GM18502 (cell line): ENCODE measurements around the gene CHAC1.

Experiments
- ATAC-seq: cut with Tn5 transposase; IDR thresholded peaks from one replicate; pipeline ENCODE4 v1.9.1; 2021; ENCODE audit warnings: mild to moderate bottlenecking; ENCODE audit not compliant: unreplicated experiment, poor library complexity

The CHAC1 gene

DNA sequence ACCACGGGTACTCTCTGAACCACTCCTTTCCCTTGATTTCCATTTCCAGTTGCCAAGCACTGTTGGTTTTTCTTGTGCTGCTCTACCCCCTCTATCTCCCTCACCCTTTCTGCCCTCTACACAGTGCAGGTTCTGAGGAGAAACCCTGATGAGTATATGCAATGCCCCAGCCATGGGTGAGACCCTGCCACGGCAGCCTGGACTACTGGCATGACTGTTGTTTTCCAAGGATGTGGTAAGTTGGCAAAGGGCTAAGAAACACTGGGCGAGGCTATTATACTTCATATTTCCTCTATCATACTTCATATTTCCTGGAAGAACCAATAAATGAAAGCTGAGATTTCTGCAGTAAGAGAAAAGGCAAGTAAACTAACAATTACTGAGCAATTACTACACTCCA is 27.9 kb downstream of the CHAC1 start:
- no peak for ATAC-seq

DNA sequence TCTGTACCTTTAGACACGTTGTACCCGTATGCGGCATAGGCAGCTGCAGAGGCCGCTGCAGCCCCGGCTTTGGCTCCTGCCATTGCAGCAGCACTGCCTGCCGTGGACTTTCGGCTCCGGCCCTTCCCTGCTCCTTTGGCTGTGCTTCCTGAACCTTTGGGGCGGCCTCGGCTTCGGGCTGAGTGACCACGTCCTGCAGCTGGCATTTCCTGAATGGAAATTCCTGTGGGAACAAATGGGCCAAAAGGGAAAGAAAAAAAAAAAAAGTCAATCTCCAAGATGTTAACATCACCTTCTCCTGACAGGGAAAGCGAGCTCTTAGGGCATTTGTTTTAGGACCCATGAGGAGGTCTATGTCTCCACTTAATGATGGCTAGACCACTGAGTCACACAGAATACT is 29.6 kb downstream of the CHAC1 start:
- ATAC-seq = no peak

DNA sequence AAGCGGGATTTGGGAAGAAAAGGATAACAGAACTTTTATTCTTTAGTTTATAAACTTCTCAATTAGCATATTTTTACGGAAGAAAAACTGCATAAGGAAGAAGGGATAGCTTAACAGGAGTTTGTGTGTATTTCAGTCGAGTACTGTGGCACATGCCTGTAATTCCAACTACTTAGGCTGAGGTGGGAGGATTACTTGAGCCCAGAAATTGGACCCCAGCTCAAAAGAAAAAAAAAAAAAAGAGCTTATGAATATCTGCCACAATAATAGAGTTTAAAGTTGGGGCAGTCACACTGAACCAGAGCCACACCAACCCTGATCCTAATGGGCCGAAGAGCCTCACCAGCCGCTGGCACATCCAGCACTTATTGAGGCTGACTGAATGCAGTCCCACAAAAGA is 31.1 kb downstream of the CHAC1 start:
- no peak for ATAC-seq

DNA sequence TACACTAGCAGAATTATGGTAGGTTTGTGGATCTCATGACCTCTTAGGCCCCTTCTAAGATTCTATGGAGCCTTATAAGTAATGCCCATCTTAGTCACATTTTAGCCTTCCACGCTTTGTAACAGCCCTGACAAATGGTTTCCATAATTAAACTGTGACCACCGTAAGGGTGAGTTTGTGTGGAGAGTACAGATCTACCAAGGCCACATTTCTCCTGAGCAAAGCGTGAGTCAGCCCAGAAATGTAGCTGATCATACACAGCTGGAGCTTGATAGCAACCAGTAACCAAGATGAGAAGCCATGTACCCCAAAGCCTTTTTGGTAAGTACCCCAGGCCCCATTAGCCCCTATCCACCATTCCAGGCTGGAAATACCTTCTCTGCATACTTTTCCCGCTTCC is 31.7 kb downstream of the CHAC1 start:
- ATAC-seq = no peak

DNA sequence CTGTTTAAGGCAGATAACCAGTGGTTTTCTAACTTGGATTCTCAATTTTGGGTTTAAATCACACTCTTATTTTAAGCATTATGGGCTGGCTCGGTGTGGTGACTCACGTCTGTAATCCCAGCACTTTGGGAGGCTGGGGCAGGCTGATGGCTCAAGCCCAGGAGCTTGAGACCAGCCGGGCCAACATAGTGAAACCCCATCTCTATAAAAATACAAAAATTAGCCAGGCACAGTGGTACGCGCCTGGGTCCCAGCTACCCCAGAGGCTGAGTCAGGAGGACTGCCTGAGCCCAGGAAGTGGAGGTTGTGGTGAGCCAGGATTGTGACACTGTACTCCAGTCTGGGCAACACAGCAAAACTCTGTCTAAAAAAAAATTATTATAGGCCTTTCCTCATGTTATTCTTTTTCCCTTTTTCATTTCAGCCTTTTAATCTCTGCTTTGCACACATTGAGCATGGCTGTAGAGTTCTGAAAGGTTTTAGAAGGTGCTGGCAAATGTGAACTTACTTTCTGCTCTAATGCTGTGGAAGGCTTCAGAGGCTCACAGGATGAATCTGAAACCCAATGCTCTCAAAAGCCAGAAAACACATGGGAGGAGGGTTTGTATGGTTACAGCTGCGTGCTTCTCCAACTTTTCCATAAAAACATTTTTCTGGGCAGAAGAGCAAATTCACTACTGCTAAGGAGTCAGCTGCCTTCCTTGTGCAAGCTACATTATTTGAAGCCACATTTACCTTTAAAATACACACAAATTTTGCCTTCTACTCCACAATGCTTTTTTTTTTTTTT is 32.5 kb downstream of the CHAC1 start:
- no peak for ATAC-seq

DNA sequence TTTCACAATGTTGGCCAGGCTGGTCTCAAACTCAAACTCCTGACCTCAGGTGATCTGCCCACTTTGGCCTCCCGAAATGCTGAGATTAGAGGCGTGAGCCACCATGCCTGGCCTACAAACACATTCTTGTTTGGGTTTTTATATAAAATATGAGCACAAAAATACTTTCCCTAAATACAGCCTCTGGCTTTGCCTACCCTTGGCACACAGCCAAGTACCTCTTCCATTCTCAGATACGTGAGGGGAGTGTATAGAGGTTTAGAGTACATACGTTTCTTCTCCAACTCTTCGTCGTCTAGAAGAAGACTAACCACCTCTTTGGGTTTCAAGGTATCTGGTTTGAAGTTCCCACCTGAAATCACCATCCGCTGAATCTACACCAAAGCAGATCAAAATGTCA is 33.5 kb downstream of the CHAC1 start:
- no peak for ATAC-seq

DNA sequence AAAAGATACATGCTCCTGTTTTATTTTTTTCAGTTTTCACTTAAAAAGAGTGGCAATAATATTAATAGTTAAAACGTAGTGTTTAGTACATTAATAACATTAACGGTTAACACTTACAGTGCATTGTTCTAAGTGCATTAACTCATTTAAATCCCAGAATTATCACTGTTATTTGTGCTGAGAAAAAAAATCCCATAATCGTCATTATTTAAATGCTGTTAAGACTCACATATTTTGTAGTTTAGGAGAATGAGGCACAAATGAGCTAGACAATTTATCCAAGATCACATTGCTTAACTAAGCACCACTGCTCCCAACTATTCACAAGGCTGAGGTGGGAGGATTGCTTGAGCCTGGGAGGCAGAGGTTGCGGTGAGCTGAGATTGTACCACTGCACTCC is 34.9 kb downstream of the CHAC1 start:
- ATAC-seq = no peak

DNA sequence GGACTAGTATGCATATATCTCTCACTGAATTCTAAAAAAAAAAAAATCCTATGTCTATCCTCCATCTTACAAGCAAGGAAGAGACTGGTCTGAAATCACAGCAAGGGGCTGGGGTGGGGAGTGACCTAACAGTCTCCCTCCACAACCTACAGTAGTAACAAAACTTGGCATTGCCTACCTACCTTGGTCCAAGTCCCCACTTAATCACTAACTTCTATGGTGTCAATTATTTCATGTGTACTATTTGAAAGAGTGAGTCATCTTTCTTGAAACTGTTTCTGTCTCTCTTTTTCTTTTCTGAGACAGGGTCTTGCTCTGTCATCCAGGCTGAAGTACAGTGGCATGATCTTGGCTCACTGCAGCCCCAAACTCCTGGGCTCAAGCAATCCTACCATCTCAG is 36.8 kb downstream of the CHAC1 start:
- ATAC-seq = no peak

DNA sequence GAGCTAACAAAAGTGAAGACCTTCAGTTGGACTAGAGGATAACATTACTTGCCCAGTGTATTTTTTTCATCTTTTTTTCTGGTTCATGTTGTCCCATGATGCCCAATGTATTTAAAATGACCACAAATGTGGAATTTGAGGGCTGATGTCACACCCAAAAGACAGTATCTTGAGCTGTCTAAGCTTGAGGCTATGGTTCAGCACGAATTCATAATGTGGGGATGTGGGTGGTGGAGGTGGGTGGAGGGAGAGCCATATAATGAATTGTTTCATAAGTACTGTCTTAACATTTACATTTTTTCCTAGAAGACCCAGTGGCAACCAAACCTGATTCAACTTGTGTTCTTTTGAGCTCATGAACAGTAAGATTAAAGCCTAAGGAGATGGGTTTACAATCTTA is 37.5 kb downstream of the CHAC1 start:
- no peak for ATAC-seq

DNA sequence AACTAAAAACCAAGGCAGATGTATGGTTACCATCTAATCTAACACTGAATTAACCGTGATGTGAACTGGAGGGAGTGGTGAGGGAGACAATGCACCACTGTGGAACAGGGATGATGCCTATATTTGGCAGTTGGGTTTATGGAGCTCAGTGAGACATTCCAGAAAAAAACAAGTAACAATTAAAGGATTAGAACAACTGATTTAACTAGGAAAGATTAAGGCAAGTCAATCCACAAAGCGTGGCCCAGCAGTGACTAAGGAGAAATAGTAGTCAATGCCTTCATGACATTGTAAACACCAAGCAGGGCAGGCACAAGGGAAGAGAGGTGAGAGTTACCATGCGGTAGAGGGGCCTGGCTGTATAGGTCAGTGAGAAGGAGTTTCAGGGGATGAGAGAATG is 38.1 kb downstream of the CHAC1 start:
- no peak for ATAC-seq

DNA sequence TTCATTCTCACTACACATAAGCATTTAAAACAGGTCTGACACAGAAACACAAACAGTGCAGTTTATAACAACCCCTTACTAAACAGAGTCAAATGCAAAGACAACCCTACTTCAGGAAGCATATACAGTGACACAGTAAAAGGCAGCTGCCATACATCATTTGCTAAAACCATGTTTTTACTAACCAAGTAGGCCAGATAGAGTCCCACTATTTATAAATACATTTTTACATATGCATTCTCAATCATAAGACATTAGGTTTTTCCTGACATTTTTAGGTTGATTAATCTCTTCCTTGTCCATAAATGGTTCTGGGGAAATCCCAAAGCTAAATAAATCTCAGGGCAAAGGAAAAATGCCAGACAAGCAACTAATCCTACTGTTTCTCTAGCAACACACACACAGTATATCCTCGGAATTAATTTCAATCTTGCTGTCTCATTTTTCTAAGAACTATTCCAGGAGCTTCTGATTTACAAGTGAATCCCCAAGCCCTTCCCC is 39.0 kb downstream of the CHAC1 start:
- ATAC-seq = no peak

DNA sequence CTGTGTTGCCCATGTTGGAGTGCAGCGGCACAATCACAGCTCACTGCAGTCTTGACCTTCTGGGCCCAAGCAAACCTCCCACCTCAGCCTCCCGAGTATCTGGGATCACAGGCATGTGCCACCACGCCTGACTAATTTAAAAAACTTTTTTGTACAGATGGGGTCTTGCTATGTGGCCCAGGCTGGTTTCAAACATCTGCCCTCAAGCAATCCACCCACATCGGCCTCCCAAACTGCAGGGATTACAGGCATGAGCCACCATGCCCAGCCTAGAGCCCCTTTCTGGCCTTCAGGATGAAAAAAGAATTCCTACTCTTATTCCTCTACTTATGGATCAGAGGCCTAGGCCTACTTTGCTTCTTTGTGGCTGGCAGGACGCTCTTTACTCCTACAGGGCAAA is 39.6 kb downstream of the CHAC1 start:
- no peak for ATAC-seq

DNA sequence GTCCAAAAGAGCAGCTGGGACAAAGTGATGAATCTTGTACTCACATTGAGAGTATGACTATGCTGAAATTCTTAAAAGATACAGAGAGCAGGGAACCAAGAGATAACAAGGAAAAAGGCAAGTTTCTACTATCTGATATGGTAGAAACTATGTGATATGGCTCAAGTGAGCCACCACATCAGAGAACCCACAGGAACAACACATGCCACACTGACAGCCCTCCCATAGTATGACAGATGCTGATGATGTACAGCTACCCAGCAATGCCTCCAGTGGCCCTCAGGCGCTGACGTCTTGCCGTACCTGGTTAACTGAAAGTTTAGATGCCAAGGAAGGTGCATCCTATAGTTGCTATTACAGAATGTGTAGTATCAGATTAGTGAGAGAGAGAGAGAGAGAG is 42.4 kb downstream of the CHAC1 start:
- ATAC-seq = no peak

DNA sequence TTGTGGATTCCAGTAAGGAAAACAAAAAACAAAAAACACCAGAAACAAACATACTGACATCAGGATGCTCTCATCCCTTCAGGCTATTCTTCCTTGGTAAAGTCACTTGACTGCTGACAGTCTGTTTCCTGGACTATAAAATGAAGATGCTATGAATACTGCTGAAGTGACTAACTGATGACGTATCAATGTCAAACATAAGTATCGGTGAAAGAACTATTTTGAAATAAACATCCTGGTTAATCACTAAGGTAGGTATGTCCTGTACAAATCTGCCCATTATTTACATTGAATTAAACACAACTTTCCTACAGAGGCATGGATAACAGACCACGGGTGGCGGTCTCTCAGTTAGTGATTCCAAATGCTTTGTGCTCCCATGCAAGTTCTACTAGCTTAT is 45.9 kb downstream of the CHAC1 start:
- ATAC-seq = no peak

DNA sequence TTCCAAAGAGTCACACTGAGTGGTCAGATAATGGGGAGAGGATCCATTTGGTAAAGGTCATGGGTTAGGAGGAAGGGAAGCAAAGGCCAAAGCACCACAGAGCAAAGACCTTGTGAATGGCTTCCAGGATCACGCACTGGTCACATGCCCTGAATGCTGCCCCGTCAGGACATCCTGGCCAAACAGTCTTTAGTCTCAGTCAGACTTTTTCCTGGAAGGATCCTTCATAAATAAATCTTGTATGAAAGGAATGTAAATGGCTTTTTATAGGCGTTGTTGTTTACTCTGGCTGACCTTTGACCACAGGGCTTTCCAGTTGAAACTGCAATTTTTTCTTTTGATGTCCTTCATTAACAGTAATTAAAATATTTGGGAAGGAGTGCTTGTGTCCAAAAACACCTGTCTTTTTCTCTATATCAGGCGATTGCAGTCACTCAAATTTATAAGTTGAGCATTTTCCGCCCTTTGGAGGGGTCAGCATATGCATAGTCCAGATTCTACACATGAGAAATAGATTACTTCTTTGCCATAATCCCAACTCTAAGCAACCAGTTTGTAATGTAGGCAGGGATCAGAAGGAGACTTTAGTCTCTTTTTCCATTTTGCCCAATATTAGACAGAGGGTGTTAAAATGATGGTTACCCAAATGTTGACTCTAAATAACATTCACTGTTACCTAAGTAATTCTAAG is 48.4 kb downstream of the CHAC1 start:
- ATAC-seq = no peak

DNA sequence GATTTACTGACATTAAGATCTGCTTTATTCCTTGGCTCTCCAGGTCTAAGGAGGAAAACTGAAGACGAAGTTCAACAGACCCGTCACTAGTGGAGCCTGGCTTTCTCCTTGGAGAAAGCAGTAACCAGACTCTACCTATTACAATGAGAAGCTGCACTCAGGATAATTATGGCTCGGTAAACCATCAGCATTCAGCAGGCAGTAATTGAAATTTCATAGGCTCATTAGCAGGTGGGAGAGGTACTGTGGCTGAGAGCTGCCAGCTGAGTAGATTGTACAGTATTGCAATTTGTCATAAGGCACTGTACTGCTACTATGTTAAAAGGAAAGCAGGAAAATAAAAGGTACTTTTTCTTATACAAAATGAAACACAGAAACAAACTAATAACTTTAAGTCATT is 51.2 kb downstream of the CHAC1 start:
- no peak for ATAC-seq
